ENCODE measurements around the gene PTPN20.

PTPN20 gene

GRCh38 chr10:47039562-47039913 is 128.3 kb downstream of the PTPN20 start:
- in situ Hi-C loops (cut with MboI; ENCODE audit: low pct_unique_long_range_greater_than_20kb, low sequenced_read_pairs, unreplicated experiment): no loop called here
- no peak for DNase-seq (ENCODE audit: low spot score)
- TF ChIP-seq CTCF (IDR thresholded peaks at IDR 0.05; ENCODE audit: extremely low read depth, insufficient read depth, missing control alignments): no peak

GRCh38 chr10:47040041-47040491 is 128.8 kb downstream of the PTPN20 start:
- no peak for TF ChIP-seq CTCF (IDR thresholded peaks at IDR 0.05; ENCODE audit: extremely low read depth, insufficient read depth, missing control alignments)
- DNase-seq (ENCODE audit: low spot score): no peak
- in situ Hi-C loops (cut with MboI; ENCODE audit: low pct_unique_long_range_greater_than_20kb, low sequenced_read_pairs, unreplicated experiment): no loop called here

- in situ Hi-C loops (cut with MboI; ENCODE audit: low pct_unique_long_range_greater_than_20kb, low sequenced_read_pairs, unreplicated experiment): no loop called here
- no peak for DNase-seq (ENCODE audit: low spot score)
- TF ChIP-seq CTCF (IDR thresholded peaks at IDR 0.05; ENCODE audit: extremely low read depth, insufficient read depth, missing control alignments): no peak
These were observed 129.5 kb downstream of the PTPN20 start for GRCh38 chr10:47040681-47041080.

- TF ChIP-seq CTCF (IDR thresholded peaks at IDR 0.05; ENCODE audit: extremely low read depth, insufficient read depth, missing control alignments): no peak
- in situ Hi-C loops (cut with MboI; ENCODE audit: low pct_unique_long_range_greater_than_20kb, low sequenced_read_pairs, unreplicated experiment): no loop called here
- no peak for DNase-seq (ENCODE audit: low spot score)
These were observed 130.4 kb downstream of the PTPN20 start for GRCh38 chr10:47041396-47042198.

GRCh38 chr10:47042199-47042473 is 130.9 kb downstream of the PTPN20 start:
- no peak for DNase-seq (ENCODE audit: low spot score)
- in situ Hi-C loops (cut with MboI; ENCODE audit: low pct_unique_long_range_greater_than_20kb, low sequenced_read_pairs, unreplicated experiment): no loop called here
- no peak for TF ChIP-seq CTCF (IDR thresholded peaks at IDR 0.05; ENCODE audit: extremely low read depth, insufficient read depth, missing control alignments)

GRCh38 chr10:47042780-47043750 is 131.8 kb downstream of the PTPN20 start:
- no peak for TF ChIP-seq CTCF (IDR thresholded peaks at IDR 0.05; ENCODE audit: extremely low read depth, insufficient read depth, missing control alignments)
- no peak for DNase-seq (ENCODE audit: low spot score)
- in situ Hi-C loops (cut with MboI; ENCODE audit: low pct_unique_long_range_greater_than_20kb, low sequenced_read_pairs, unreplicated experiment): no loop called here
